GM12878 (cell line): Measurements from ENCODE around the gene ARPC1A. TPM values are rescaled to one million over a fixed set of nuclear protein-coding genes. Genes with fewer than 3 reads are reported as not detected.
A peak's percentile ranks its signal among the peaks of the same experiment; 100 is the strongest.

Experiments
- ATAC-seq: fragments of 200-7000 bp; cut with Tn5 transposase; 3 replicates; pipeline ENCODE4 v1.9.1; 2020; ENCODE audit warnings: mild to moderate bottlenecking, moderate library complexity
- BruUV-seq: library from RNA; stranded (reverse); fragments of 400-500 nt; replicated peaks from 2 replicates; lab custom pipeline; 2021; lab: Mats Ljungman, UMichigan
- CTCF ChIA-PET: fragments of 300-600 bp; sonication (Branson Sonifier 250); formaldehyde crosslinking; extraction: SDS; loops from one replicate; lab custom pipeline; 2021; ENCODE audit warnings: inconsistent platforms; lab: Yijun Ruan, JAX
- POLR2A ChIA-PET: fragments of 350-600 bp; formaldehyde crosslinking; extraction: SDS; loops from one replicate; lab custom pipeline; 2021; ENCODE audit warnings: inconsistent platforms; lab: Charles Lee
- RAD21 ChIA-PET: fragments of 300-600 bp; sonication (Branson Sonifier 250); formaldehyde crosslinking; loops from one replicate; lab custom pipeline; 2023; ENCODE audit warnings: antibody characterized with exemption; ENCODE audit not compliant: unreplicated experiment; lab: Charles Lee
- SMC1A ChIA-PET: fragments of 300-600 bp; sonication (Branson Sonifier 250); formaldehyde crosslinking; loops from one replicate; lab custom pipeline; 2023; ENCODE audit not compliant: unreplicated experiment, uncharacterized antibody; lab: Charles Lee
- DNase-seq: peaks from one replicate; pipeline ENCODE4 v3.0.0-alpha.2; 2011; ENCODE audit warnings: low read depth, low spot score
- FAIRE-seq: peaks from 3 replicates; lab custom pipeline; 2011; peaks lifted over from hg19 to GRCh38; lab: Jason Lieb, UNC
- H2AFZ ChIP-seq: 2 replicates; pipeline ENCODE4 v1.6.0; 2011; ENCODE audit warnings: low read depth, low read length, control low read depth; ENCODE audit not compliant: control insufficient read depth
- H3K27ac ChIP-seq: 2 replicates; pipeline ENCODE4 v1.5.1; 2011; ENCODE audit warnings: control low read depth; ENCODE audit not compliant: control insufficient read depth, insufficient read depth
- H3K27me3 ChIP-seq, 2 experiments: replicated peaks in 1 of 2; 2 replicates each; pipeline versions ENCODE4 v1.6.0 to v1.6.1; 2011; ENCODE audit warnings: low read length in 1 of 2; ENCODE audit not compliant: control insufficient read depth in 2 of 2, insufficient read depth in 2 of 2
- H3K36me3 ChIP-seq, 2 experiments: 2 replicates each; pipeline ENCODE4 v1.5.1; 2011; ENCODE audit warnings: low read length in 1 of 2; ENCODE audit not compliant: control insufficient read depth in 2 of 2, insufficient read depth in 2 of 2
- H3K4me1 ChIP-seq: 2 replicates; pipeline ENCODE4 v1.6.1; 2011; ENCODE audit warnings: mild to moderate bottlenecking, low read length, moderate library complexity, mixed read lengths; ENCODE audit not compliant: control insufficient read depth, insufficient read depth
- H3K4me2 ChIP-seq: 2 replicates; pipeline ENCODE4 v1.6.0; 2011; ENCODE audit warnings: control low read depth; ENCODE audit not compliant: control insufficient read depth, insufficient read depth
- H3K4me3 ChIP-seq: fragments of 200-600 bp; sonication (generic); 2 replicates; pipeline ENCODE4 v1.5.1; 2016
- H3K79me2 ChIP-seq: 2 replicates; pipeline ENCODE4 v1.6.0; 2011; ENCODE audit warnings: low read length; ENCODE audit not compliant: control insufficient read depth, insufficient read depth
- H3K9ac ChIP-seq: 2 replicates; pipeline ENCODE4 v1.8.0; 2011; ENCODE audit warnings: low read length, control low read depth, mixed read lengths; ENCODE audit not compliant: control insufficient read depth, insufficient read depth
- H3K9me3 ChIP-seq: replicated peaks from 3 replicates; pipeline ENCODE4 v1.5.1; 2011; ENCODE audit warnings: mild to moderate bottlenecking, low read length; ENCODE audit not compliant: control insufficient read depth, insufficient read depth
- H4K20me1 ChIP-seq: 2 replicates; pipeline ENCODE4 v1.6.0; 2011; ENCODE audit not compliant: control insufficient read depth, insufficient read depth
- NFYB ChIP-seq: IDR thresholded peaks from 2 replicates; pipeline ENCODE4 v1.6.1; 2011; ENCODE audit warnings: low read depth, mild to moderate bottlenecking, low read length, improper control_type of control experiment, moderate library complexity; ENCODE audit not compliant: insufficient read depth
- POLR2A ChIP-seq: IDR thresholded peaks from 2 replicates; pipeline ENCODE4 v1.6.1; 2011; ENCODE audit warnings: low read depth, mild to moderate bottlenecking, low read length
- WGBS: methylation state at CpG from one replicate; pipeline ENCODE4 v1.1.6; 2016; ENCODE audit warnings: low lambda C conversion rate; ENCODE audit not compliant: insufficient replicate concordance, insufficient coverage; ENCODE audit errors: missing lambda C conversion rate; 5-methylcytosine and 5-hydroxymethylcytosine counted together
- in situ Hi-C: fragments of 300-500 bp; cut with MboI; formaldehyde crosslinking; loops from 9 replicates; pipeline ENCODE4 v1.14.3; 2018; ENCODE audit warnings: mixed read lengths
- intact Hi-C: fragments of 100-400 bp; cut with micrococcal nuclease; formaldehyde crosslinking; loops from one replicate; pipeline ENCODE4 v1.14.2; 2022; ENCODE audit not compliant: unreplicated experiment
- polyA plus RNA-seq, 11 experiments: library from polyadenylated mRNA; depleted of rRNA in 4 of 11; unstranded in 6 of 11; stranded (reverse) in 5 of 11; fragments of >200 nt; fragmentation: Nextera tagmentation in 4 of 11; fragmentation: Illumina TruSeq in 1 of 11; extraction: Ambion mirVana in 4 of 11; extraction: Trizol in 1 of 11; gene quantifications; 1 replicate in 1 of 11; 2 replicates in 10 of 11; pipeline versions ENCODE4 v1.2.1 to v1.2.3, GENCODE V29; 2011 to 2016; ENCODE audit warnings: inconsistent platforms in 2 of 11, missing spikeins in 2 of 11, low read depth in 1 of 11
- total RNA-seq, 4 experiments: library from RNA; depleted of rRNA in 3 of 4; stranded (reverse); fragments of >200 nt in 3 of 4; fragmentation: Illumina TruSeq in 1 of 4; extraction: Trizol in 1 of 4; gene quantifications; 2 replicates each; pipeline versions ENCODE4 v1.2.1 to v1.2.3, GENCODE V29; 2013 to 2021
- TF ChIP-seq, protein P1 (sequence below): fragments of 450-650 bp; IDR thresholded peaks from 2 replicates; pipeline ENCODE4 v1.6.1; 2017; ENCODE audit warnings: mild to moderate bottlenecking, moderate library complexity

Gene ARPC1A
- total and polyA plus RNA-seq, 10 of the 15 experiments (the other 5 are each of a cell fraction or from before 2014, with no cell fraction given) = 42.3 to 152 (median 72.1) TPM

- Histone ChIP-seq H4K20me1 (no peaks in the 10 kb centered on the region), H3K36me3 (peaks cover 49 to 57% of the 10 kb centered on the region in 2 experiments), H2AFZ (no peak overlapping the region), H3K4me3 (no peak overlapping the region), H3K9ac (no peak overlapping the region), H3K9me3 (no peaks in the 10 kb centered on the region), H3K27me3 (no peaks in the 10 kb centered on the region), H3K27ac (no peak overlapping the region), H3K4me2 (no peak overlapping the region), H3K79me2 (no peaks in the 10 kb centered on the region; the same call in 1 of the 2 replicates), H3K4me1 (peaks cover 4% of the 10 kb centered on the region; the same call in 1 of the 2 replicates)
- ChIA-PET RAD21 (no interaction called here), POLR2A (interaction anchor here (0.5 to 1.1 kb wide), 2 partner anchors 9 to 43 kb away, joined by 3 to 4 read pairs; no protein-coding TSS in a partner anchor), SMC1A (interaction anchor here (2.8 kb wide), 1 partner anchor 14 kb away, joined by 8 read pairs; no protein-coding TSS in a partner anchor), CTCF (interaction anchor here (1.1 to 2.1 kb wide), 2 partner anchors 13 to 64 kb away, joined by 4 to 6 read pairs; no protein-coding TSS in a partner anchor)
- no TSS peak for BruUV-seq
- peak; percentile 40; the same call in 2 of the 3 replicates for ATAC-seq
- in situ Hi-C loops (no loop called here), intact Hi-C loops (no loop called here)
- DNase-seq = no peak
- 85% methylated on average over 28 of the region's 30 CpGs for whole genome bisulfite sequencing
- TF ChIP-seq, protein P1, sequence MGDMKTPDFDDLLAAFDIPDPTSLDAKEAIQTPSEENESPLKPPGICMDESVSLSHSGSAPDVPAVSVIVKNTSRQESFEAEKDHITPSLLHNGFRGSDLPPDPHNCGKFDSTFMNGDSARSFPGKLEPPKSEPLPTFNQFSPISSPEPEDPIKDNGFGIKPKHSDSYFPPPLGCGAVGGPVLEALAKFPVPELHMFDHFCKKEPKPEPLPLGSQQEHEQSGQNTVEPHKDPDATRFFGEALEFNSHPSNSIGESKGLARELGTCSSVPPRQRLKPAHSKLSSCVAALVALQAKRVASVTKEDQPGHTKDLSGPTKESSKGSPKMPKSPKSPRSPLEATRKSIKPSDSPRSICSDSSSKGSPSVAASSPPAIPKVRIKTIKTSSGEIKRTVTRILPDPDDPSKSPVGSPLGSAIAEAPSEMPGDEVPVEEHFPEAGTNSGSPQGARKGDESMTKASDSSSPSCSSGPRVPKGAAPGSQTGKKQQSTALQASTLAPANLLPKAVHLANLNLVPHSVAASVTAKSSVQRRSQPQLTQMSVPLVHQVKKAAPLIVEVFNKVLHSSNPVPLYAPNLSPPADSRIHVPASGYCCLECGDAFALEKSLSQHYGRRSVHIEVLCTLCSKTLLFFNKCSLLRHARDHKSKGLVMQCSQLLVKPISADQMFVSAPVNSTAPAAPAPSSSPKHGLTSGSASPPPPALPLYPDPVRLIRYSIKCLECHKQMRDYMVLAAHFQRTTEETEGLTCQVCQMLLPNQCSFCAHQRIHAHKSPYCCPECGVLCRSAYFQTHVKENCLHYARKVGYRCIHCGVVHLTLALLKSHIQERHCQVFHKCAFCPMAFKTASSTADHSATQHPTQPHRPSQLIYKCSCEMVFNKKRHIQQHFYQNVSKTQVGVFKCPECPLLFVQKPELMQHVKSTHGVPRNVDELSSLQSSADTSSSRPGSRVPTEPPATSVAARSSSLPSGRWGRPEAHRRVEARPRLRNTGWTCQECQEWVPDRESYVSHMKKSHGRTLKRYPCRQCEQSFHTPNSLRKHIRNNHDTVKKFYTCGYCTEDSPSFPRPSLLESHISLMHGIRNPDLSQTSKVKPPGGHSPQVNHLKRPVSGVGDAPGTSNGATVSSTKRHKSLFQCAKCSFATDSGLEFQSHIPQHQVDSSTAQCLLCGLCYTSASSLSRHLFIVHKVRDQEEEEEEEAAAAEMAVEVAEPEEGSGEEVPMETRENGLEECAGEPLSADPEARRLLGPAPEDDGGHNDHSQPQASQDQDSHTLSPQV = no peak
- 0 out of 2 replicates have a peak, but pooled peaks have one; percentile 24 for TF ChIP-seq NFYB
- TF ChIP-seq POLR2A = peak; percentile 63
- no peak for FAIRE-seq
Measured at GRCh38 chr7:99393355-99394187, 67.9 kb downstream of the ARPC1A start.
